ENCODE results near the gene PTPRN2.

Gene PTPRN2

GRCh38 chr7:157524731-157525130 is 1062.9 kb downstream of the PTPRN2 start:
- TF ChIP-seq CTCF (IDR thresholded peaks at IDR 0.05): no peak
- no peak for TF ChIP-seq ZFX (IDR thresholded peaks at IDR 0.05; ENCODE audit: borderline replicate concordance)
- H3K27ac ChIP-seq: no peak overlapping the region

- H3K27ac ChIP-seq: no peak overlapping the region
- TF ChIP-seq ZFX (IDR thresholded peaks at IDR 0.05; ENCODE audit: borderline replicate concordance) (no peak), CTCF (IDR thresholded peaks at IDR 0.05) (no peak)
Measured at GRCh38 chr7:157523766-157524421, 1063.7 kb downstream of the PTPRN2 start.

- H3K27ac ChIP-seq: no peak overlapping the region
- TF ChIP-seq ZFX (IDR thresholded peaks at IDR 0.05; ENCODE audit: borderline replicate concordance) (no peak), CTCF (IDR thresholded peaks at IDR 0.05) (no peak)
Measured at GRCh38 chr7:157523371-157523765, 1064.3 kb downstream of the PTPRN2 start.

- H3K27ac ChIP-seq: no peak overlapping the region
- no peak for TF ChIP-seq CTCF (IDR thresholded peaks at IDR 0.05)
- no peak for TF ChIP-seq ZFX (IDR thresholded peaks at IDR 0.05; ENCODE audit: borderline replicate concordance)
Measured at GRCh38 chr7:157522954-157523353, 1064.7 kb downstream of the PTPRN2 start.

- TF ChIP-seq CTCF (IDR thresholded peaks at IDR 0.05) (no peak), ZFX (IDR thresholded peaks at IDR 0.05; ENCODE audit: borderline replicate concordance) (no peak)
Measured at GRCh38 chr7:157522189-157522588, 1065.4 kb downstream of the PTPRN2 start.

GRCh38 chr7:157521752-157522151 is 1065.9 kb downstream of the PTPRN2 start:
- TF ChIP-seq CTCF (IDR thresholded peaks at IDR 0.05): no peak
- H3K27ac ChIP-seq: no peak overlapping the region

More at GRCh38 chr7:157522189-157522588, 1065.4 kb downstream of the PTPRN2 start:
- no peak overlapping the region for H3K27ac ChIP-seq

- H3K27ac ChIP-seq: no peak overlapping the region
- TF ChIP-seq CTCF (IDR thresholded peaks at IDR 0.05): no peak
- no peak for TF ChIP-seq ZFX (IDR thresholded peaks at IDR 0.05; ENCODE audit: borderline replicate concordance)
Measured at GRCh38 chr7:157521061-157521731, 1066.4 kb downstream of the PTPRN2 start.
